SK-N-SH (cell line): ENCODE results near the gene ACOT8.

ENCODE experiments used
- CTCF ChIP-seq: fragments of 200-600 bp; sonication (generic); IDR thresholded peaks from 2 replicates; pipeline ENCODE4 v1.6.1; 2017; ENCODE audit warnings: antibody characterized with exemption, mild to moderate bottlenecking, moderate library complexity
- EP300 ChIP-seq, 2 experiments: IDR thresholded peaks; 2 replicates each; pipeline versions ENCODE4 v1.4.0 to v1.6.1; 2012; ENCODE audit warnings: borderline replicate concordance in 1 of 2, low read depth in 1 of 2, low read length in 1 of 2
- EZH2phosphoT487 ChIP-seq: fragments of 200-600 bp; sonication (generic); IDR thresholded peaks from 2 replicates; pipeline ENCODE4 v1.6.1; 2017; ENCODE audit warnings: low read depth, mixed run types, mild to moderate bottlenecking, antibody characterized with exemption, moderate library complexity, borderline replicate concordance
- GATA2 ChIP-seq: sonication (generic); formaldehyde crosslinking; IDR thresholded peaks from 2 replicates; pipeline ENCODE4 v1.5.0; 2020; ENCODE audit warnings: mild to moderate bottlenecking, missing genetic modification reagents
- MXI1 ChIP-seq: IDR thresholded peaks from 2 replicates; pipeline ENCODE4 v1.6.1; 2012; ENCODE audit warnings: mild to moderate bottlenecking, low read depth, low read length, improper control_type of control experiment
- NFIC ChIP-seq: IDR thresholded peaks from 2 replicates; pipeline ENCODE4 v1.4.0; 2012; ENCODE audit warnings: borderline replicate concordance
- POLR2AphosphoS5 ChIP-seq: IDR thresholded peaks from 2 replicates; pipeline ENCODE4 v1.6.1; 2012; ENCODE audit warnings: low read depth, low read length
- REST ChIP-seq: IDR thresholded peaks from 2 replicates; pipeline ENCODE4 v1.6.1; 2012; ENCODE audit warnings: mild to moderate bottlenecking, low read depth, low read length, moderate library complexity
- RFX5 ChIP-seq: IDR thresholded peaks from 2 replicates; pipeline ENCODE4 v1.6.1; 2012; ENCODE audit warnings: mild to moderate bottlenecking, improper control_type of control experiment, low read length
- SIN3A ChIP-seq: IDR thresholded peaks from 2 replicates; pipeline ENCODE4 v1.6.1; 2012; ENCODE audit warnings: low read depth, mild to moderate bottlenecking, low read length, moderate library complexity, borderline replicate concordance
- TF ChIP-seq, protein P1 (sequence below): fragments of 150-350 bp; IDR thresholded peaks from 2 replicates; pipeline ENCODE4 v1.6.1; 2017; ENCODE audit warnings: antibody characterized with exemption, low read length, low read depth, borderline replicate concordance

DNA sequence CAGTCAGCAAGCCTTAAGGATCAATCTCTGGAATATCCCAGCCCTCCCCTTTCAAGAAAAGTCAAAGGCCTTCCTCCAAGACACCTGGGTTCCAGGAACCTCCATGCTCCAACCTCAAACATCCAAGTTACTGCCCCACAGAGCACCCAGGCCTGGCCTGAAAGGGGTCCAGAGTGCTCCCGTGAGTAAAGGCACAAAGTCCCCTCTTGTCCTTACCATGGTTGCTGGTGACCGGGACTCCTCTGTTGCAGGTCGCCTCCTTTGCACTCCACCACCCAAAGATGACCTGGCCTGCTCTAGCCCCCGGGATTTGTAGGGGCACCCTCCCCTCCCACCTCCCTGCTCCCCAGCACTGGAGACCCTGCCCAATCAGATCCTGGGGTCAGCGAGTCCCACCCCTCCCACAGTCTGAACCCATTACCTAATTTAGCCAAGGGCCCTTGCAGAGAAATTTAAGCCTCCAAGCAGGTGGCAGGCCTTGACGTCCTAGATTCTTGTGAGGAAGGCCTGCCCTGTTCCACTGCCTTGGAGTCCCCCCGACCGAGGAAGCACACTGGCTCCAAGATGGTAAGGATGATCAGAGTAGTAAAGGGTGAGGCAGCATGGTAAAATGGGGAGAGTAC, 30.1 kb downstream of the ACOT8 start, which contains the start of gene TNNC2:
- TF ChIP-seq EZH2phosphoT487, result no peak
- no peak for TF ChIP-seq CTCF
- no peak for TF ChIP-seq RFX5
- TF ChIP-seq EP300 (IDR thresholded peaks at IDR 0.05; ENCODE audit: borderline replicate concordance in 1 of 2, low read depth in 1 of 2, low read length in 1 of 2), result no peak
- TF ChIP-seq NFIC, result no peak
- TF ChIP-seq REST, result no peak
- TF ChIP-seq POLR2AphosphoS5, result no peak
- no peak for TF ChIP-seq SIN3A
- TF ChIP-seq MXI1, result no peak
- TF ChIP-seq, protein P1, sequence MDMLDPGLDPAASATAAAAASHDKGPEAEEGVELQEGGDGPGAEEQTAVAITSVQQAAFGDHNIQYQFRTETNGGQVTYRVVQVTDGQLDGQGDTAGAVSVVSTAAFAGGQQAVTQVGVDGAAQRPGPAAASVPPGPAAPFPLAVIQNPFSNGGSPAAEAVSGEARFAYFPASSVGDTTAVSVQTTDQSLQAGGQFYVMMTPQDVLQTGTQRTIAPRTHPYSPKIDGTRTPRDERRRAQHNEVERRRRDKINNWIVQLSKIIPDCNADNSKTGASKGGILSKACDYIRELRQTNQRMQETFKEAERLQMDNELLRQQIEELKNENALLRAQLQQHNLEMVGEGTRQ, result no peak
- no peak for TF ChIP-seq GATA2 (CRISPR knock-in tag)
